ENCODE results near the gene AP1G2.

AP1G2 gene

GRCh38 chr14:23558346-23559009 lies 9.1 kb downstream of the AP1G2 start:
- no peak for DNase-seq (ENCODE audit: low read depth in 3 of 3)

DNA sequence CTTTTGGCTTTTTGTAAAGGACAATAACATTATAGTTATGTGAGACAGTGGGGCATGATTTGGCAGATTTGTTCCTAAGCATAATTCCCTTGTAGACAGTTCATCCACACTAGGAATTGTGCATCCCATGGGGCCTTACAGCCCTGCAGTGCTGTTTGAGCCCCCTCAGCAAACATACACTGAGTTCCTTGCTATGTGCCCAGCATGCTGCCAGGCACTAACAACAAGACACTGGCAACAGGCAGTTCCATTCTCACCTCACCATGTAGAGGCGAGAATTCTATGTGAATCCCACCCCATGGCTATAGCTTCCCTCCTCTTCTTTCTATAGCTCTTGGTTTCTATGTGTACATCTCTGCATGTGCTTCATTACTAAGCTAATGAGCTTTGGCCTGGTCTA lies 9.6 kb downstream of the AP1G2 start:
- DNase-seq (ENCODE audit: low read depth in 3 of 3): no peak

GRCh38 chr14:23557521-23557920 lies 10.1 kb downstream of the AP1G2 start:
- DNase-seq (ENCODE audit: low read depth in 3 of 3): no peak

DNA sequence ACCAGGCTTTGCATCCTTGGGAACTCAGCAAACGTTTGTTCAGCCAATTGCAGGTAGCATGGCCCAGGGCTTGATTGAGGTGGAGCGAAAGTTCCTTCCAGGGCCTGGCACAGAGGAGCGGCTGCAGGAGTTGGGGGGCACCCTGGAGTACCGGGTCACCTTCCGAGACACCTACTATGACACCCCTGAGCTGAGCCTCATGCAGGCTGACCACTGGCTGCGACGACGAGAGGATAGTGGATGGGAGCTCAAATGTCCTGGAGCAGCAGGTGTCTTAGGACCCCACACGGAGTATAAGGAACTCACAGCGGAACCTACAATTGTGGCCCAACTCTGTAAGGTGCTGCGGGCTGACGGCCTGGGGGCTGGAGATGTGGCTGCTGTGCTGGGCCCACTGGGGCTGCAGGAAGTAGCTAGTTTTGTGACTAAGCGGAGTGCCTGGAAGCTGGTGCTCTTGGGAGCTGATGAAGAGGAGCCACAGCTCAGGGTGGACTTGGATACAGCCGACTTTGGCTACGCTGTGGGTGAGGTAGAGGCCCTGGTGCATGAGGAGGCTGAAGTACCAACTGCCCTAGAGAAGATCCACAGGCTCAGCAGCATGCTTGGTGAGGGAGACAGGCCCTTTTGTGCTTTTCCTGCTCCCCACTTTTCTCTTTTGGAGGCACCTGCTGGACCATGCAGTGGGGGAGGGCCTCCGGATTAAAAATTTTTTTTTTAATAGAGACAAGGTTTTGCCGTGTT lies 10.7 kb downstream of the AP1G2 start:
- no peak for DNase-seq (ENCODE audit: low read depth in 3 of 3)

DNA sequence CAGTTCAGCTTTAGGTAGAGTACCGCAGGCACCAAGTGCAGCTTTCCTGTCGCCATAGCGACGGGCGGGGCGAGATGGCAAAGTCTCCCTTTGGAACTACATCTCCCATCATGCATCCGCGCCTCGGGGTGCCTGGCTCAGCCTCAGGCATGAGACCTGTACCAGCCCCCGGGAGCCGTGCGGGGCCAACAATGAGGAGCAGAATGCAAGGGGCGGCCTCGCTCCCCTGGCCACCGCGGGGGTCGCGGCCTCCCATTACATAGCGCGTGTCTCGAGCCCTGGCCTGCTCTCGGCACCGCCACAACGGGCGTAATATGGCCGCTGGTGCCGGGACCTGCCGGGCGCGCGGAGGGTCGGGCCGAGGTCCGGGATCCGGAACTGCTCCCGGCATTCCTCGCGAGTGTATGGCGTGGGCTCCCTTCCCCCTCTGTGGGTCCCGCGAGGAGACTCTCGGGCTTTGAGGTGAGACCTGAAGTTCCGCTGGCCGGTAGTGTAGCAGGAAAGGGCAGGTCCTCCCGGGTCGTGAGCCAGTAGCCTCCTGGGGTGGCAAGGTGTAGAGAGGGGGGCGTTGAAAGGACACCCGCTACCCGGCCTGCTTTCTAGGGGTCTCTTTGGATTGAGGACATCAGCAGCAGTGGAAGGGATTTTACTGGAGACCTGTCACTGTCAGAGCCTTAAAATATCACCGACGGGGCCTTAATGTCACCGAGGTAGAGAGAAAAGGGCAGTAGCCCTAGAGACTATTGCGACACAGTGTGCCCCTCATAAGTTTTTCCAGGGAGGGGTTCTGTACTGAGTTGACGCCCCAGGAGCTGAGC lies 11.5 kb downstream of the AP1G2 start, which contains the start of gene THTPA:
Gene THTPA, plus strand, starts transcription at position 390 of the 818 bp plus-strand sequence. CDS start 487 bp downstream, outside the sequence.
- peak; percentile 84 to 87 (median 86) for DNase-seq (ENCODE audit: low read depth in 3 of 3)

GRCh38 chr14:23555533-23555881 lies 12.1 kb downstream of the AP1G2 start:
- no peak for DNase-seq (ENCODE audit: low read depth in 3 of 3)

GRCh38 chr14:23551266-23552028 lies 16.1 kb downstream of the AP1G2 start, which contains the start of gene ZFHX2:
ZFHX2 (minus strand) TSS chr14:23551765; CDS start chr14:23535325, 16,440 bp downstream.
- peak; percentile 66 to 81 (median 74) for DNase-seq (ENCODE audit: low read depth in 3 of 3)

GRCh38 chr14:23550812-23551265 lies 16.8 kb downstream of the AP1G2 start:
- DNase-seq (ENCODE audit: low read depth in 3 of 3): no peak

DNA sequence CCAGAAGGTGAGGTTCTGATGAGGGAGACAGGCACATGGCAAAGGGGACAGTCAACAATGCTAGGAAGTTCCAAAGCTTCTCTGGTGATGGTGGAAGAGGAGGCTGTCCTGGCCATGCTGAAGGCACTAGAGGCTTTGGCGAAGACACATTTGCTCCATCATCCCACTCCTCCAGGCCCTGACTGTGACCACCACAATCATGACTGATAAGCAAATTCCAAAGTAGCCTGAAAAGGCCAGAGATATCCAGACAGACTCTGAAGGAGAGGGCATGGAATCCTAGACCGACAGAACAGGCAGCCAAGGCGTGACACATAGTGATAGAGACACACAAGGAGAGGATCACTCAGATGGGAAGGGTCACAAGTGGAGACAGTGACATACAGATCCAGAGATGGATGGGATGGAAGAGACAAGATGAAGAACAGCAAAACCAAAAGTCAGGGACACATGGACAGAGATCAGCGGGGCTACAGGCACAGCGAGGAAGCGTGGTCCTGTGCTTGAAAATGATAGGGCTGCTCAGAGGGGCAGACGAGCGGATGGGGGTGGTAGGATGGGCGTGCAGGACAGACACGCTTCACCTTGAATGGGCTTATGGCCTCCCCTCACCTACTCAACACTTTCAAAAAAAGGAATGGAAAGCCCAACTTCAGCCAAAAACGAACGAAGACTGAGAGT lies 17.3 kb downstream of the AP1G2 start:
- DNase-seq (ENCODE audit: low read depth in 3 of 3): no peak

DNA sequence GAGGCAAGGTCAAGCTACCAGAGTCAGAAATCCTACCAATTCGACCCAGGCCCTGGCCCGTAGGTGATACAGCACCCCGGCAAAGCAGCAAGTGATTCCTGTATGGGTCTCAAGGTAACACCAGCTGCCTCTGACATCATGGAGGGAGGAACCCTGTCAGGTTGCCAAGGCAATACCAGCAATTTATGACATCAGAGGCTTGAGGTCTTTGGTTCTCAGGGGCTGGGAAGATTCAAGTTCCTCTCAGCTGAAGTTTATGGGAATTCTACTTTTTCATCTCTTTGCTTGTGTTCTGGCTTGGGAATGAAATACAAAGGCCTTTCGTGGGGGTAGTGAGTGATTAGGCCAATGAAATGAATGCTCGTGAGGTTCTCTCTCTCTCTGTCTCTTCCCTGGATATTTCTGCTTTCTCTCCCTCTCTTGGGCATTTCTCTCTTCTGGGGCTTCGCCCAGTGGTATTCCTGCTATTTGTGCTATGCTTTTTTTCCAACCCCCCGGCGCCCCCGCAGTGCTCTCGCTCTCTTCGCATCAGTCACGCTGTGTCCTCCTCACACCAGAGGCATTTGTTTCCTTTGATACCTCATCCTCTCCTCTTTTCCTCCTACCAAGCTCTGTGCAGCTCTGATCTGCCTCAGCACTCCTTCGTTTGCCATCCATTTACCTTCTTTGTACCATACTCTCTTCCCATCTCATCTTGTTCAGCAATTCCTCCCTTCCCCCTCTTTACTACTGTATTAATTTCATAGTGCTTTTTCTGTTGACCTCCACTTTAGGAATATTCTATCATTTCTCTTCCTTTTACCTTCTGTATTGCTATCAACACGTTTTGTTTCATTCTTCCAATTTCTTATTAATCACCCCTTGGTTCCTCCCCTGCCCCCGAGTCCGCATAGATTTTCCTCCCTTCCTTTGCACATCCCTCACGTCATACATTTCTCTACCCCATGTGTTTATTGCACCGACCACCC lies 19.0 kb downstream of the AP1G2 start:
- no peak for DNase-seq (ENCODE audit: low read depth in 3 of 3)

- DNase-seq (ENCODE audit: low read depth in 3 of 3): no peak
These were observed 19.7 kb downstream of the AP1G2 start for GRCh38 chr14:23547924-23548323.

DNA sequence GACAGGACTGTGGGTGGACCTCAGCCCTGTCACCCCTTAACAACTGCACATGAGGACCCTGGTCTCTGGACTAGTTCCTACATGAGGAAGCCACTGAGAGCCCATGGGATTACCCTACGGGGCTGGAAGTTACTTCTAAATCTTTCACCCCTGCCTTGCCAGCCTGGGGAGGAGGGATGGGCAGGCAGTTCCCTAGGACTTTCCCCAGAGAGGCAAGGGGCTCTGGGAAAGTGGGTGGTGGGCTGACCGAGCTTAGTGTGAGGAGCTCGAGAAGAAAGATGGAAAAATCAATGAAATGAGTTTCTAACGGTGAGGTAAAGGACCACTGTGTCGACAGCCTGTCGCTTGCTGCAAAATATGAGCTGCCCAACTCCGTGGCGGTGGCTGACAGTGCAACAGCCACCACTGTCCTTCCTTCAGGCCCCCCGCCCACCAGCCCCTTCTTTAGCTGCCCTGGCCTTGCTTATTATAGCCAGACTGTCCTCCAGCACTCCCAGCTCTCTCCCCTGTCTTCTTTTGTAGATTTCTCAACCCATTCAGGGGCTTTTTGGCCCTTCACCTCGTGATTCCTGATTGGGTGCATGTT lies 21.0 kb downstream of the AP1G2 start:
- no peak for DNase-seq (ENCODE audit: low read depth in 3 of 3)

DNA sequence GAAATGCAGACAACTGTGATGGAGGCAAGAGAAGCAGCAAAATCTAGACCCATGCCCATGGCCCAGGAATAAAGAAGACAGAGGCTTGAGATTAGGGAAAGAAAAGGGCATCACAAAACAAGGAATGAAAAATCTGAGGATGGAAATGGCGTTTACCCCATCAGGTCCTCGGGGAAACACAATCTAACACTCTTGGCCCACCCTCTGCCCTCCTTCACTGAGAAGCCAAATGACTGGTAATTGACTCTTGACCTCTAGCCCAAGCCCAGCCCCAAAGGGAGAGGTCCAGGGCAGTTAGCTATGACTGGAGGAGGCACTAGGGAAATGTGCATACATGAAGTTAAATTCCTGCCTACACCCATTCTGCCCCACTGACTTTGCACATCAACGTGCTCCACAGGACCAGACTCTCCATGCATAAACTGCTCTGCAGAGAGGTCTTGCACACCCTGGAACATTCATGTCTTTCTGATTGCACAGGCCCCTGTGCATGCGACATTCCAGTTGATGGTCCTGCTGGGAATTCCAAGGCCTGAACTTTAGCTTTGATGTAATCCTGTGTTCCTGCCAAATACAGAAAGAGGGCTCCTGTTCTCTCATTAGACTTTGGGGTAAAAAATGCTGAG lies 21.7 kb downstream of the AP1G2 start:
- DNase-seq (ENCODE audit: low read depth in 3 of 3): no peak

DNA sequence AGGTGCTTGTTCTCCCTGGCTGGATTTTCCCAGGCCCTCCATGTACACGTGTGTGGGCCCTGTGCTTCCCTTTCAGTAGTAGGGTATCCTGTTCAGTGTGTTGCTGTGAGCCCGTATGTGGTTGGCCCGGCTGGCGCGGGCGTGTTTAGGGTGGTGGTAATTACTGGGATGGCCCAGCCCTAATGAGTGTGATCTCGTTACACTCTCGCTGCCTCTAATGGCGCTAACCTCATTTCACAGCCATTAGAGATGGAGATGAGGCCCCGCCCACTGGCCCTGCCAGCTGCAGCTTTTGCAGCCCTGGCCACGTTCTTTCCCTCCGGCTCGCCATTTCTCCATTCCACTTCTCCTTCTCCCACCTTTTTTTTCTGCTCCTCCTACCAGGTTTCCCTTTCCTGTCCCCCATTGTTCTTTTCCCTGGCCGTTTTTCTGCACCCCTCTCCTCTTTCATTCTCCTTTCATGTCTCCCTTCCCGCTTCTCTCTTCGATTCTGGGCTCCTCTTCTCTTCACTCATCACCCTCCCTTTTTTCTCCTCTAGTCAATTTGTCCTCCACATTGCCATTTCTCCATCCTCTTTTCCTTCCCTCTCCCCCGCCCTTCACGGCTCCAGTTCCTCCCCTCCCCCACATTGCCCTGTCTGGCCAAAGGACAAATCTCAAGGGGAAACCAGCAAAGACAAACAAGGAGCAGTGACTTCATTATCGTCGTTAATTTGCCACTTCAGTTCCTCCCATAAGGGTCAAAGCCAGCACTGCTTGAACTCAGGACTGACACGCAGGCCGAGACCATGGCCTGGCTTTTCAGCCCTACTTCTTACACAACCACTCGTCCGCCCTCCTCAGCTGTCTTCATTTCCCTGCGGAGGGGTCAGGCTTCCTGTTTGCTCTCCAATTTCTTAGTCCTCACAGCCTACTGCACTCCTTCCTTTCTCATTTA lies 22.8 kb downstream of the AP1G2 start:
- no peak for DNase-seq (ENCODE audit: low read depth in 3 of 3)

- no peak for DNase-seq (ENCODE audit: low read depth in 3 of 3)
These were observed 24.2 kb downstream of the AP1G2 start for GRCh38 chr14:23543403-23543802.

GRCh38 chr14:23542261-23542660 lies 25.3 kb downstream of the AP1G2 start:
- no peak for DNase-seq (ENCODE audit: low read depth in 3 of 3)

DNA sequence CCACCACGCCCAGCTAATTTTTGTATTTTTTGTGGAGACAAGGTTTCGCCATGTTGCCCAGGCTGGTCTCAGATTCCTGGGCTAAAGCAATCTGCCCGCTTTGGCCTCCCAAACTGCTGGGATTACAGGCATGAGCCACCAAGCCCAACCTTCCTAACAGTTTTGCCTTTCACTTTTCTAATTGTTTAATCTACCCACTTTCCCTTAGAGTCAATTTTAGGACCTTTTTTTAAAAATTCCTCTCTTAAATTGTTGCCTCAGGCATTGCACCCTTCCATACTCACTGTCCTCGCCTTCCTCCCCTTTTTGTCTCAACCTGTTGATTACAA lies 27.5 kb downstream of the AP1G2 start:
- DNase-seq (ENCODE audit: low read depth in 3 of 3): no peak

Measured in stimulated activated CD4-positive, alpha-beta T cell treated with anti-CD3 and anti-CD28 coated beads, TNF-alpha, amount 100 ng/mL, for 4 hours (primary cell).